Anterior cingulate cortex (tissue), 58 donors: Measurements from ENCODE around the gene ANKRD31.
"Not testable (repeated sequence)": the region's sequence is repeated elsewhere in the genome, so short reads cannot be mapped to it uniquely, and the experiment has no call there.

ENCODE experiments used
- DNase-seq, 58 donors: peaks; one replicate each; lab custom pipeline; 2025; lab: John Stamatoyannopoulos, UW

The ANKRD31 gene

DNA sequence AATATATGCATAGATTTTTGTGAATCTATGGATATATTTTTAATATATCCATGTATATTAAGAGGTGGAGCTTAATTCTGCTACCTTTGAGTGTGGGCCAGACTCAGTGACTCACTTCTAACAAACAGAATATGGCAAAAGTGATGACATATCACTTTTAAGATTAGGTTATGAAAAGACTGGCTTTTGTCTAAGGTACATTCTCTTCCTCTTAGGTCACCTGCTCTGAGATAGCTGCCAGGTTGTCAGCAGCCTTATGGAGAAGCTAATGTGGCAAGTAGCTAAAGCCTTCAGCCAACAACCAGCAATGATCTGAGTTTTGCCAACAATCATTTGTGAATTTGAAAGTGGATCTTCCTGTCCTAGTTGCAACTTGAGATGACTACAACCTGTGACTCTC, 83.8 kb downstream of the ANKRD31 start:
- no peak for DNase-seq

DNA sequence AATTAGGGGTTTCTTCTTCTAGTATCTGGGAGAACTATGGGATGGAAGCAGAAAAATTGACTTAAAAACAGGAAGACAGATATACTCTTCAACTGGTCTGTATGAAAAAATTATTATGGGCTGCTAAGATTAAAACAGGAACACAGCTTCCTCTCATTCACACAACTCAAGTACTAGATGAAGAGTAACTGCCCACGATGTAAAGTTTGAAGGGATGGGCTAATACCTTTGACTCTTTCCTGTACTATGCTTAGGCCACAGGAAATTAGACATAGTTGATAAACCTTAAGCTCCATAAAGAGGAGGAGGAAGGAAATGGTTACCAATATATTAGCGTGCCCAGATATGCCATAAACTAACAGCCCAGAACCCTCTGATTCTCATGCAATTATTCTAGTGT, 88.6 kb downstream of the ANKRD31 start:
- DNase-seq: no peak

DNA sequence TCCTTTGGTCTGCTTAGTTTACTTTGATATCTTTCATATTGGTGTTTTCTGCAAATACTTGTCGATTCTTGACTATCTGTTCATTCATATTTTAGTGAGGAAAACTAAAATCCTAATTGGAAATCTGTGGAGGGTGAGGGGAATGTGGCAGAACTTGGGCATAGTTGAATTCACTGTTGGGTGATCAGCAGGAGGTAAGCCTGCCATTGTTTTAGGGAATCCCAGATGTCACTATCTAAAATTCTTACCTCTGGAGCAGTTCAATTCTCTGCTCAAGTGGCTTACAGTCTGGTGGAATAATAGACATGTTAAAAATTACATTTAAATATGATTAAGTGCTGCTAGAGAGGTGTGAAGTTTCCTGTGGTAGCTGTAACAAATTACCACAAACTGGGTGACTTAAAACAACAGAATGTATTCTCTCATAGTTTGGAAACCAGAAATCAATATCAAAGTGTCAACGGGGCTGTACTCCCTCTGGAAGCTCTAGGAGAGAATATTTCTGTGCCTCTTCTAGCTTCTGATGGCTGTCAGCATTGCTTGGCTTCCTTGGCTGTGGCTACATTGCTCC, 94.0 kb downstream of the ANKRD31 start:
- no peak for DNase-seq

DNA sequence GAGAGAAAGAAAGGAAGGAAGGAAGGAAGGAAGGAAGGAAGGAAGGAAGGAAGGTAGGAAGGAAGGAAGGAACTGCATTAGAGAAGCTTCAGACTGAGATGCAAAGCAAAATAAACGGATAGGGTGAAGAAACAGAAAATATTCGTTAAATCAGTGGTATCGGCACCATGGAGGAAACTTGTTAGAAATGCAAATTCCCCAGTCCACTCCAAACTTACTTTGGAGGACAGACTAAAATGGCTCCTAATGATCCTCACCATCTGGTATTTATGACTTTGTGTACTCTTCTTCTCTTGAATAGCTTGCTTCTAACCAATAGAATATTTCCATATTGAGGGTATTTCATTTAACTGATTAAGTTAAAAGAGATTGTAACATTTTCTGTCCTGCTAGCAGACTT, 96.4 kb downstream of the ANKRD31 start:
- no peak for DNase-seq

DNA sequence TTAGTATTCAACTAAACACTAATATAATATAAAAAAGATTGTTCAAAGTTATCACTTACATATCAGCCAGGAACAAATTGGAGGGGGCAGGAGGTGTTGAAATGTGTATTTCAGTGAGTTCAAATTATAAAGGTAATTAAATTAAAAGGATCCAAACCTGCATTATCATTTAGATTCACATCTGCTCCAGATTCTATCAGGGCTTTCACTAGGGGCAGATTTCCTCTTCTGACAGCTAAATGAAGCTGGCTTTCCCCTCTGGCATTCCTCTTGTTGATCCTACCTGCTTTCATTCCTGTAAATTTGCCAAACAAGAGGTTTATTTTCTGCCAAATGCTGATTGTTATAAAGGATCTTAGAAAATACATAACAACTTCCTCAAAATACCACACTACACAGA, 98.0 kb downstream of the ANKRD31 start:
- no peak for DNase-seq

DNA sequence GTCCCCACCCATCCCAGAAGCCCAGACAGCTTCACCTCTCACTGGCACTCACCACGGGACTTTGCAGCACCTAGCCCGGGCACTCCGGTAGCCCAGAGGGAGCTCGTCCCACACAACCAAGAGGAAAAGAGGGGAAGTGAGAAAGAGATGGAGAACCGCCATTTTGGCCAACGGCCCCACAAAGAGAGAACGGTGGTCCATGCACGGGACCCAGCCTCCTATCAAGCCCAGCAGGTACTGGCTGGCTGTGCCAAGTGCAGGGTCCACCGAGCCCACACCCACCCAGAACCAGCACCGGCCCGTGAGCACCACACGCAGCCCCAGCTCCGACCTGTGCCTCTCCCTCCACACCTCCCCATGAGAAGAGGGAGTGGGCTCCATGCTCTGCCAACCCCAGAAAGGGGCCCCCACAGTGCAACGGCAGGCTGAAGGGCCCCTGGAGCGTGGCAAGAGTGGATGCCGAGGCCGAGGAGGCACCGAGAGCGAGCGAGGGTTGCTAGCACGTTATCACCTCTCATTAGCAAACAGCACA, 105.8 kb downstream of the ANKRD31 start:
- no peak for DNase-seq

DNA sequence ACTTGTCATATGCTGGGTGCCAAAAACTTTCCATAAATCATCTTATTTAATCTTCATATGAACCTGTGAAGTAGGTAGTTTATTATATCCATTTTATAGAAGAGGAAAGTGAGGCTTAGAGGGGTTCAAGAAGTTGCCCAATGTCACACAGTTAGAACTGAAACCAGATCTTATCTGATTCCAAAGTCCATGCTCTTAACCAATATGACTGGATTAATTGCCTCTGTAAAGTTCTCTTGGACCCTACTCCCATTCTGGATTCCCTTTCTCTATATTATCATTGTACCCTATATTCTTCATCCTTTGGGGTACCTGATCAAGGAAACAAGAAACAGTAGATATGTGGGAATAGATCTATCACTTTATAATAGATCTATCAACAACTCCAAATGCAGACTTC, 119.8 kb downstream of the ANKRD31 start:
- DNase-seq: no peak

DNA sequence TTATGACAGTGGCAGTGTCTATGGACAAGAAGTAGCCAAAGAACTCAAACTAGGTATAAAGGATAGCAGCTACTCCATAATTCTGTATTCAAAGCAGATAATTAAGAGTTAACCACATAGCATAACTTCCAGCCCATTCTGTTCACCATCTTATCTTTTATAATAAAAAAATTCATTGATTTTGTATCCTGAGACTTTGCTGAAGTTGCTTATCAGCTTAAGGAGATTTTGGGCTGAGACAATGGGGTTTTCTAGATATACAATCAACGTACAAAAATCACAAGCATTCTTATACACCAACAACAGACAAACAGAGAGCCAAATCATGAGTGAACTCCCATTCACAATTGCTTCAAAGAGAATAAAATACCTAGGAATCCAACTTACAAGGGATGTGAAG, 122.4 kb downstream of the ANKRD31 start:
- DNase-seq: not testable (repeated sequence)

DNA sequence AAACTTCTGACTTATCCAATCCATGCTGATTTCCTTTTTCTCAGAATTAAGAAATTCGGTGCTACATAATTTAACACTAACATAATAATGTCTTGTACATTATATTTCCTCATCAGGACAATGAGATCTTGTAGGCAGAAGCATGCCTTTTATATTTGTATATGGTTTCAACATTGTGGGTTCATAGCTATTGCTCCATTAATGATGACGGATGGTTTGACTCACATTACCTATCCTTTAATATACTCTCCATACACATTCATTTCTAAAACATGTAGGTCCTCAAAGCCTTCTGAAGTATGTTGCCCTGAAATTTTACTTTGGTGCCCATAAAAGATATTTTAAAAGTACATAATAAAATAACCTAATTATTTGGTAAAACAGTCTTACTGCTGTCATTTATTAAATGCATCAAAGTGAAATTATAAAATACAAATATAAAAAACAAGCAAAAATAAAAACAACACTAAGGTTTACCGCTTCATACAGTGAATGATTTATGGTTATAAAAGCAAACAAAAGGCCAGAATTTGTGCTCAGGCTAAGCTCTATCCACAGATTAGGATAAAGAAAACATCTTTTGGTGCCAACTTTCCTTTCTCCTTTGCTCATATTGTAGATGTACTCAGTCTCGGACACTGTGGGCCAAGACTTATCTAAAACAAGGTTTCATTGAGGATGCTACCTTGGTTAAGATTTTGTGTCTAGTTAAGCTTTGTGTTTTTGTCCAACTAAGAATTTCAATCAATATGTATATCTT, 123.1 kb downstream of the ANKRD31 start:
- no peak for DNase-seq

DNA sequence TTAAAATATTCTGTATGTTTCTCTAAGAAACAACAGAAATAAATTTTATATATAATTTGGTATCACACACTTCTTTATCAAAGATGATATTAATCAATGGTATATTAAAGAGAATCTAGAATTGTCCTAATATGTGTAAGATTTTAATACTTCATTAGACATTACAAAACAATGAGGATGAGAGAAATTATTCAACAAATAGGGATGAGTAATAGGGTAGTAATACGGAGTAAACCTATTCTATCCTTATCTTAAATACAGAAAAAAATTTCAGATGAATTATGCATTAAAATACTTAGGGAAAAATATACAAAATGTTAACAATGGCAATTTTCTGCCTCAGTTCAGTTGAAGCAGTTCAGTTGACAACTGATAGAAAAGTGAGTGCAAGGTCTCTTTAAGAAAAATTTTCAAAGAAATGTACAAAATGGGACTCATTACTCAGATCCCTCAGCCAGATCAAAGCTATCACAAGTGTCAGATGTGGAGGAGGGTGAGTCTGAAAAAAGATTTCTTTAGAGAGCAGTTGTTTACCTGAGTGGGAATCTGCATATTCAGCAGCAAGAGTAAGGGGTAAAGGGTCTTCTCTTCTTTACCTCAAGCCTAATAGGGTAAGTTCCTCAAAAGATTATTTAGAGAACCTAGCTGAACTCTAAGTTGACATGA, 127.6 kb downstream of the ANKRD31 start:
- DNase-seq: no peak

DNA sequence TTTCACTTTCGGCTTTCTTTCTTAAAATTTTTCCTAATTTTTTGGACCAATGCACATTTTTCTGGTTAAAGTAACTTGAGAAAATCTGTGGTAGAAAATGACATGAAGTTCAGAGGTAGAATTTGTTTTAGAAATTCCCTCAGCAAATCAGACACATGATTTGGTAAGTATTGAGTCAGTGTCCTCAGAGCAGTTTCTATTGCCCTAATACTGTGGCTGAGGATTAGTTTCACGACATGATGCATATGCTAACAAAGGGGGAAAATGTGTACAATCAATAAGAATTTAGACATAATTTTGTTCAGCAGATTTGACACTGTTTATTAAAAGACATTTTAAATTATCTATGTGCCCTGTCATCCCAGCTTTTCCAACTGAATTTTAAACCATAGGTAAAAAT, 128.2 kb downstream of the ANKRD31 start:
- no peak for DNase-seq

DNA sequence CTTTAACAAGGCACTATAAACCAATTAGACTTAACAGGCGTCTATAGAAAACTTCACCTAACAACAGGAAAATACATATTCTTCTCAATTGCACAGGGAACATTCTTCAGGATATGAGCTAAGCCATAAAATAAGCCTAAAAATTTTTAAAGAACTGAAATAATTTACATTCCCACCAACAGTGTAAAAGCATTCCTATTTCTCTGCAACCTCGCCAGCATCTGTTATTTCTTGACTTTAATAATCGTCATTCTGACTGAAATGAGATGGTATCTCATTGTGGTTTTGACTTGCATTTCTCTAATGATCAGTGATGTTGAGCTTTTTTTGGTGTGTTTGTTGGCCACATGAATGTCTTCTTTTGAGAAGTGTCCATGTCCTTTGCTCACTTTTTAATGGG, 140.7 kb downstream of the ANKRD31 start:
- not testable (repeated sequence) for DNase-seq

DNA sequence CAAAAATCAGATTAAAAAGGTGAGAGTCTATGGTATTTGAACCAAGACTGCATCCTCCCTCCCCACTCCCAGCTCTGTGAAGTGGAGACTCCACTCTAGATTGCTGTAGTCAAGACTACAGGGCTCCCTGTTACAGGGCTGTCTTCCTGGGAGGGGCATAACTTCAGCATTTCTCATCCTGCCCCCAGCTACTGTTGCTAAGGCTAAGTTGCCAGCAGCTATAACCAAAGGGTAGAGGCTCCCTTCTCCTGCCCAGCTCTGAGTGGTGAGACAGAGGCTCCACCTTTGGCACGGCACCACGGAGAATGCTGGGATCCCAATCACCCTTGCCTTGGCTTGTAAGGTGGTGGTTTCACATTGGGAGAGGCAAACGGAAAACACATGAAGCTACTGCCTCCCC, 145.1 kb downstream of the ANKRD31 start:
- no peak for DNase-seq

DNA sequence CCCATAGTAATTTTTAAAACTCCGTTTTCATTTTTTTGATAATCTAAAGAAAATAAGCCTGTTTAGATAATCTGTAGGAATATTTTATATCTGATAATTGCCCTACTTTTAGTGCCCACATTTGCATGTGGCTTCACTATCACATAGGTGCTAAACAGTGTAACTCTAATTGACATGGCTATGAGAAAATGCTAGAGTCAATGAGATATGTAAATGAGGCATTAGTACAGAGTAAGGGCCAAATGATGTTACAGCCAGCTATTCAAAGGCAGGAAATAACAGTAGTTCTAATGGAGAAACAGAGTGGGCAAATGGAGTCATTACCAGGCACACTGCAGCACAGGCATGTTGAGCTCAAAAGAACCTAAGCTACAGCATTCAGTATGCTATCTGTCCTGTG, 147.0 kb downstream of the ANKRD31 start:
- no peak for DNase-seq

DNA sequence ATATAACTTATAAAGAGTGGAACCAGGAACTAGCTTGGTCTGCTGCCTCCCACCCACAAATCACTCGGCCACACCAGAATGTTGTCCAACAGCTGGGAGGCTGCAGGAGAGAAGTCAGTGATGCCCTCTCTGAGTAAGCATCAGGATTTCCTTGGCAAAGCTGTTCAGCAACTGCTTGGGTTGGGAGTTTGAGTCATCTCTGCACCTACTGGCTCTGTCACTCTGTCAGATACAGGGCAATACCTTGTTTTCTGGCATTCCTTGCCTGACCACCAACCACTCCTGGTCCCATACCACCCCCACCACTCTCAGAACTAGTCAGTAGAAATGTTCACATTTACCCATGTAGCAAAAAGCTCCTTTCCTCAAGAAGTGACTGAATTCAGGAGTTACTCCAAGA, 147.5 kb downstream of the ANKRD31 start:
- DNase-seq: no peak

DNA sequence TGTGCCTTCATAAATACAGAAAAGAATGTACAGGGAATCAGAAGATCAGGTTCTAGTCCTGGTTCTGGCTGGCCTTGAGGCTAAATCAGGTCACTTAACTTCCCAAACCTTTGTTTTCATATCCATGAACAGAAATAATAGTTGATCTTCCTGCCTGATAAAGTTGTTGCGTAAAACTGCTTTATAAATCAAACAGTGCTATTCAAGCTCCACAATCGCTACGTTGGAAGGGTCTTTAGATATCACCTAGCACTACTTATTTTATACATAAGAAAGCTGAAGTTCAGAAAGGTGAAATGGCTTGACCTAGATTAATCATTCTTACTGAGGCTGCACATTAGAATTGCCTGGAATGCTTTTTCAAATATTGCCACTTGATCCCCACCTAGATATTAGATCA, 148.0 kb downstream of the ANKRD31 start:
- no peak for DNase-seq

DNA sequence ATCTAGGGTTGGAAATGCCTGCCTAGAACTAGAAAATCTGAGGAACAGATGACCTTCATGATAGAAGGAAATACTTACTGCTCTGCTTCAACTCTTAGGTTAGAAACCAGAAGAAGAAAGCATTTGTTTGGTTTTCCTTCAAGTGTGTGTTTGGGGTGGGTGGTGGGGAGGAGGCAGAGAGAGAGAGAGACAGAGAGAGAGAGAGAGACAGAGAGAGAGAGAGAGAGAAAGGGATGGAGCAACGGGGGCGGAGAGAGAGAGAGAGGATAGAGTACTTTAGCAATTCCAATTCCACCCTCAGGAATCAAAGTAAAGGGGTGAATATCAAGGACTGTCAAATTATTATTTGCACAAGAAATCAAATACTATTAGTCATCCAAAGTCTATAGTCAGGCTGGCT, 155.2 kb downstream of the ANKRD31 start:
- DNase-seq: no peak

DNA sequence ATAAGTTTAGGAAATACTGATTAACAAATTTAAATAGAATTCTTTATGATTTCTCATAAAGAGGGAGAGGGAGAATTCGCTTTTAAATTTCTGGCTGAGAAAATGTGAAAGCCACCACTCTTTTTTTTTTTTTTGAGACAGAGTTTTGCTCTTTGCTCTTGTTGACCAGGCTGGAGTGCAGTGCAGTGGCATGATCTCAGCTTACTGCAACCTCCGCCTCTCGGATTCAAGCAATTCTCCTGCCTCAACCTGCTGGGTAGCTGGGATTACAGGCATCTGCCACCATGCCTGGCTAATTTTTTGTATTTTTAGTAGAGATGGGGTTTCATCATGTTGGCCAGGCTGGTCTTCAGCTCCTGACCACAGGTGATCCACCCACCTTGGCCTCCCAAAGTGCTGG, 157.3 kb downstream of the ANKRD31 start:
- DNase-seq: not testable (repeated sequence)

DNA sequence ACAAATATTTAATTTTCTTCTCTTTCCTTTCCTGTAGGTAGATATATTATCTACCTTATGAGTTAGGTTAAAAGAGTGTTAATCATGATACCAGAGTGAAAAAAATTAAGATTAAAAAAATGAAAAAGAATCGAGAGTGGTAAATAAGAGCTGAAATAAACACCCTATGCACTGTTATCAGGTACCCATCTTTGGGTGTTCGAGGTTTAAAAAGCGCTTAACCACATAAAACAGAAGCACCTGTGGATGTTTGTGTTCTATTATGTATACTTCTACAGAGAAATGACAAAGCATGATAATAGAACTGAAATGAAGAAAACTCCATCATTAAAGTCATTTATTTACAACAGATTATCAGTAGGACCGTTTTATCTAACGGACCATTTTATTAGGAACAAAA, 158.7 kb downstream of the ANKRD31 start:
- DNase-seq: no peak

DNA sequence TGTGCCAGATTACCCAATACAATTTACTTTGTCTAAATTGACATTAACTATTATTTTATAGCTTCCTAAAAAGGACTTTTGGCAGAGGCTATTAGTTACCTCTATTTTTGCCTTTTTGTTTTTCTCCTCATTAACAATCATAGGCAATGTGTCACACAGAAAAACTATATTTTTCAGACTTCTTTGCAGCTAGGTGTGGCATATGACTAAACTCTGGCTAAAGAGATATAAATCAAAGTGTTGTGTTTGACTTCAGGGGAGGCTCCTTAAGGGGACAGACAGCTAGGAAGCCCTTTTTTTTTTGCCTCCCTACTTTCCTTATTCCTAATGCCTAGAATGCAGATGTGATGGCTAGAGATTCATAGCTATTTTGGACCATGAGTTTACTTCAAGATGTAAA, 164.6 kb downstream of the ANKRD31 start:
- DNase-seq: no peak

DNA sequence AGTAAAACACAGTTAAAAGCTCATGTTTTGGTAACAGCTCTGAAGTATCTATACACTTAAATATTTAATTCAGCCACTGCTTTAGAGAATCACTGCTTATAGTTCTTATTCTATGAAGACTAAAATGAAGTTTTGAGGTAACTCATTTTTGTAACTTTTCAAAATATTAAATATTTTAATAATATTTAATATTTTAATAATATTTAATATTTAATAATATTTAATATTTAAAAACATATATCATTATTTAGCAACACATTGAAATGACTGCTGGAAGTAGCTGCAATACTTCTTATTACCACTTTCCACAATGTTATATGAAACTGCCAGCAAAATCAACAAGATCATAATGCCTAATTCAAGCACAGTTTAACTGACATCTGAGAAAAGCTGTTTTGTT, 165.6 kb downstream of the ANKRD31 start:
- no peak for DNase-seq

DNA sequence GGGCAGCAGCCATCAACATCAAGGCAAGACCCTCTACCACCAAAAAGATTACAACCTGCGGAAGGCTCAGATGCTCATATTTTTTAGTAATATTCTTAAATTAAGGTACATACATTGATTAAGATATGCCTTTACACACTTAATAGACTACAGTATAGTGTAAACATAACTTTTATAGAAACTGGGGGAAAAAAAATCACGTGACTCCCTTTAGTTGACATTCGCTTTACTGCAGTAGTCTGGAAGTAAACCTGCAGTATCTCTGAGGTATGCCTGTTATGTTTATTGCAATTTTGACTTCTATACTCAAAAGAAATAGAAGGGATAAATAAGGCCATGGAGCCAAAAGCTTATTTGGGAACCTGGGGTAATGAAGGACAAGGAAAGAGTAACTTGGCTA, 169.2 kb downstream of the ANKRD31 start:
- no peak for DNase-seq
